Measurements from ENCODE around the gene GAST.

The GAST gene

DNA sequence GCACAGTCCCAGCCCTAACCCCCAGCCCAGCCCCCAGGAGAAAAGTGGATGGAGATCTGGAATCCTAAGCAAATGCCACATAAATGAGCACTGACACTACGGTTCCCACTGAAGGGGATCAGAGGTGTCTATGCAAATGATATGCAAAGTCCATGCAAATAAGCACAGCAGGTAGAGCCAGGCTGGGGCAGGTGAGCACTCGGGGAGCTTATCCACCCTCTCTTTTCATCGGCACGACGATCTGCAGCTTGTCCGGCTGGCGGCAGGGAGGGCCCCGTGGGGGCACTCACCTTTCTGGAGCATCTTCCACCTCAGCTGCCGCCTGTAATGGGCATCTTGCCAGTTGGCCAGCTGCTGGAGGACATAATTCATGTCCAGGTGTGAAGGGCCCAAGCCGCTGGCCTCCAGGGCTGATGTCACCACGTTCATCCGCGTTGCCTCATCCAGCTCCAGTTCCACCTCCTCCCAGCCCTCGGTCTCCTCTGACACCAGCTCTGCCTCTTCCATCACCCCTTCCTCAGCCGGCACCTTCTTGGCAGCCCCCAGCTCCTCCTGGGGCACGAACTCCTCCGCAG, 12.4 kb downstream of the GAST start:
- TF ChIP-seq EZH2phosphoT487 (conservative IDR thresholded peaks at IDR 0.05; ENCODE audit: low read length), result no peak
- TF ChIP-seq, protein P1, sequence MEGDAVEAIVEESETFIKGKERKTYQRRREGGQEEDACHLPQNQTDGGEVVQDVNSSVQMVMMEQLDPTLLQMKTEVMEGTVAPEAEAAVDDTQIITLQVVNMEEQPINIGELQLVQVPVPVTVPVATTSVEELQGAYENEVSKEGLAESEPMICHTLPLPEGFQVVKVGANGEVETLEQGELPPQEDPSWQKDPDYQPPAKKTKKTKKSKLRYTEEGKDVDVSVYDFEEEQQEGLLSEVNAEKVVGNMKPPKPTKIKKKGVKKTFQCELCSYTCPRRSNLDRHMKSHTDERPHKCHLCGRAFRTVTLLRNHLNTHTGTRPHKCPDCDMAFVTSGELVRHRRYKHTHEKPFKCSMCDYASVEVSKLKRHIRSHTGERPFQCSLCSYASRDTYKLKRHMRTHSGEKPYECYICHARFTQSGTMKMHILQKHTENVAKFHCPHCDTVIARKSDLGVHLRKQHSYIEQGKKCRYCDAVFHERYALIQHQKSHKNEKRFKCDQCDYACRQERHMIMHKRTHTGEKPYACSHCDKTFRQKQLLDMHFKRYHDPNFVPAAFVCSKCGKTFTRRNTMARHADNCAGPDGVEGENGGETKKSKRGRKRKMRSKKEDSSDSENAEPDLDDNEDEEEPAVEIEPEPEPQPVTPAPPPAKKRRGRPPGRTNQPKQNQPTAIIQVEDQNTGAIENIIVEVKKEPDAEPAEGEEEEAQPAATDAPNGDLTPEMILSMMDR (IDR thresholded peaks at IDR 0.05; ENCODE audit: insufficient read depth, low read length, poor library complexity, severe bottlenecking), result no peak
- no peaks in the 10 kb centered on the region for H4K20me1 ChIP-seq (ENCODE audit: low read depth, low read length)
- no peak overlapping the region for H3K9ac ChIP-seq (ENCODE audit: low read length)
- H3K27ac ChIP-seq (ENCODE audit: low read depth, low read length), result no peak overlapping the region
- H3K9me2 ChIP-seq (replicated peaks; ENCODE audit: insufficient read depth, low read length), result no peaks in the 10 kb centered on the region
- no peak overlapping the region for H3K4me2 ChIP-seq (ENCODE audit: low read depth, low read length, poor library complexity, severe bottlenecking)
- no peaks in the 10 kb centered on the region for H3K9me3 ChIP-seq (ENCODE audit: insufficient read depth, low read length)
- no peak overlapping the region for H3K4me3 ChIP-seq (ENCODE audit: insufficient read depth, low read length, poor library complexity, severe bottlenecking)
- H2AFZ ChIP-seq (ENCODE audit: low read depth, low read length, severe bottlenecking), result no peak overlapping the region
- no peaks in the 10 kb centered on the region for H3K36me3 ChIP-seq (ENCODE audit: low read length)
- H3K79me2 ChIP-seq (ENCODE audit: insufficient read depth, low read length), result no peaks in the 10 kb centered on the region
- H3K27me3 ChIP-seq (ENCODE audit: low read length), result no peaks in the 10 kb centered on the region
- H3F3A ChIP-seq (ENCODE audit: insufficient read depth), result no peaks in the 10 kb centered on the region

GRCh38 chr17:41725134-41725533, 13.0 kb downstream of the GAST start:
- Histone ChIP-seq H3K9ac (ENCODE audit: low read length) (no peak overlapping the region), H4K20me1 (ENCODE audit: low read depth, low read length) (no peaks in the 10 kb centered on the region), H3K36me3 (ENCODE audit: low read length) (no peaks in the 10 kb centered on the region), H3K27me3 (ENCODE audit: low read length) (no peaks in the 10 kb centered on the region), H3F3A (ENCODE audit: insufficient read depth) (no peaks in the 10 kb centered on the region), H3K9me3 (ENCODE audit: insufficient read depth, low read length) (no peaks in the 10 kb centered on the region), H3K4me2 (ENCODE audit: low read depth, low read length, poor library complexity, severe bottlenecking) (no peak overlapping the region), H3K4me3 (ENCODE audit: insufficient read depth, low read length, poor library complexity, severe bottlenecking) (no peak overlapping the region), H3K27ac (ENCODE audit: low read depth, low read length) (no peak overlapping the region), H2AFZ (ENCODE audit: low read depth, low read length, severe bottlenecking) (no peak overlapping the region), H3K9me2 (replicated peaks; ENCODE audit: insufficient read depth, low read length) (no peaks in the 10 kb centered on the region), H3K79me2 (ENCODE audit: insufficient read depth, low read length) (no peaks in the 10 kb centered on the region)
- TF ChIP-seq, protein P1 (IDR thresholded peaks at IDR 0.05; ENCODE audit: insufficient read depth, low read length, poor library complexity, severe bottlenecking), result no peak
- no peak for TF ChIP-seq EZH2phosphoT487 (conservative IDR thresholded peaks at IDR 0.05; ENCODE audit: low read length)

DNA sequence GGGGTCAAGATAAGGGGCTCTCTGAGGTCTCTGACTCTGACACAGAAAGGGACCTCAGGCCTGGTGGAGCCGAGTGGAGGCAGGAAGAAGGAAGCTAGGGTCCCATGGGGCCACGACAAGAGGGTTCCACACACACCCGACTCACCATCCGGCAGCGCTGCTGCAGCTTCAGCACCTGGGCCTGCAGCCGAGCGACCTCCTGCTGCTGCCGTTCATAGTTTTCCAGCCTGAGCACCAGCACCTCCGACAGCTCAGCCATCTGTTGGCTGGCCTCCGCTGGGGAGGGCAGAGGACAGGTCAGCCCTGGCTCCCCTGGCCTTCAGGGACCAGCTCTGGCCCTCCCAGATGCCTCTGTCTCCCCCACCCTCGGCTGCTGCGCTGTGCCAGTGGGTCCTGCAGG, 15.9 kb downstream of the GAST start:
- H3K27me3 ChIP-seq (ENCODE audit: low read length), result no peaks in the 10 kb centered on the region
- no peak overlapping the region for H3K27ac ChIP-seq (ENCODE audit: low read depth, low read length)
- H3K9me3 ChIP-seq (ENCODE audit: insufficient read depth, low read length), result no peaks in the 10 kb centered on the region
- no peak overlapping the region for H3K4me2 ChIP-seq (ENCODE audit: low read depth, low read length, poor library complexity, severe bottlenecking)
- no peaks in the 10 kb centered on the region for H3K36me3 ChIP-seq (ENCODE audit: low read length)
- no peaks in the 10 kb centered on the region for H3K9me2 ChIP-seq (replicated peaks; ENCODE audit: insufficient read depth, low read length)
- H3K4me3 ChIP-seq (ENCODE audit: insufficient read depth, low read length, poor library complexity, severe bottlenecking), result no peak overlapping the region
- H3F3A ChIP-seq (ENCODE audit: insufficient read depth), result no peaks in the 10 kb centered on the region
- no peak overlapping the region for H3K9ac ChIP-seq (ENCODE audit: low read length)
- H4K20me1 ChIP-seq (ENCODE audit: low read depth, low read length), result no peaks in the 10 kb centered on the region
- no peak overlapping the region for H2AFZ ChIP-seq (ENCODE audit: low read depth, low read length, severe bottlenecking)
- TF ChIP-seq EZH2phosphoT487 (conservative IDR thresholded peaks at IDR 0.05; ENCODE audit: low read length), result no peak
- TF ChIP-seq, protein P1 (IDR thresholded peaks at IDR 0.05; ENCODE audit: insufficient read depth, low read length, poor library complexity, severe bottlenecking), result no peak
- H3K79me2 ChIP-seq (ENCODE audit: insufficient read depth, low read length), result no peaks in the 10 kb centered on the region
